Activated CD8-positive, alpha-beta memory T cell treated with anti-CD3 and anti-CD28 coated beads, Interleukin-2, amount 10 ng/mL, durations not matched to agents 7 days and 5 days (primary cell): ENCODE measurements around the gene KIF18B. TPM values are rescaled to one million over a fixed set of nuclear protein-coding genes. Genes with fewer than 3 reads are reported as not detected.
A peak's percentile ranks its signal among the peaks of the same experiment; 100 is the strongest.

Experiments
- ATAC-seq: fragments of 150-1000 bp; cut with Tn5 transposase; one replicate; pipeline ENCODE4 v1.10.0; 2021; ENCODE audit warnings: moderate library complexity
- CTCF ChIA-PET: fragments of 350-600 bp; sonication (Branson Sonifier 250); formaldehyde crosslinking; loops from one replicate; lab custom pipeline; 2021; ENCODE audit warnings: antibody characterized with exemption; lab: Charles Lee
- DNase-seq: peaks from one replicate; pipeline ENCODE4 v3.0.0-alpha.2; 2020
- H3K27ac Mint-ChIP-seq: one replicate; pipeline ENCODE4 v1.8.0; 2021; ENCODE audit warnings: mild to moderate bottlenecking, mixed read lengths
- H3K27me3 Mint-ChIP-seq: one replicate; pipeline ENCODE4 v1.8.0; 2021; ENCODE audit warnings: mixed read lengths
- H3K36me3 Mint-ChIP-seq: one replicate; pipeline ENCODE4 v1.8.0; 2021; ENCODE audit warnings: mild to moderate bottlenecking, mixed read lengths
- H3K4me1 Mint-ChIP-seq: one replicate; pipeline ENCODE4 v1.8.0; 2021; ENCODE audit warnings: mixed read lengths
- H3K4me3 Mint-ChIP-seq: one replicate; pipeline ENCODE4 v1.8.0; 2021; ENCODE audit warnings: mild to moderate bottlenecking, moderate library complexity, mixed read lengths
- H3K9me3 Mint-ChIP-seq: one replicate; pipeline ENCODE4 v1.8.0; 2022; ENCODE audit warnings: low read depth, mixed read lengths
- total RNA-seq, 2 experiments: library from RNA; stranded (reverse); gene quantifications; one replicate each; pipeline ENCODE4 v1.2.3, GENCODE V29; 2021

Gene KIF18B
- total RNA-seq, 2 experiments from 2014 or later, result 86.7 to 117 TPM

- Mint-ChIP-seq H3K4me3 (no peak overlapping the region), H3K27me3 (peaks cover 53% of the 10 kb centered on the region), H3K27ac (no peak overlapping the region), H3K36me3 (peaks cover 2% of the 10 kb centered on the region), H3K4me1 (no peaks in the 10 kb centered on the region), H3K9me3 (no peaks in the 10 kb centered on the region)
- ATAC-seq, result no peak
- CTCF ChIA-PET, result interaction anchor here (0.5 kb wide), 1 partner anchor 200 kb away, joined by 4 read pairs; no protein-coding TSS in a partner anchor
- no peak for DNase-seq
Measured at GRCh38 chr17:44978807-44979206, 31.2 kb upstream of the KIF18B start.

- no peak overlapping the region for H3K4me3 Mint-ChIP-seq
- H3K9me3 Mint-ChIP-seq, result no peaks in the 10 kb centered on the region
- DNase-seq (no peak), ATAC-seq (no peak)
- CTCF ChIA-PET, result interaction anchor here (2.0 kb wide), 1 partner anchor 43 kb away, joined by 4 read pairs; no protein-coding TSS in a partner anchor
- H3K4me1 Mint-ChIP-seq, result no peaks in the 10 kb centered on the region
- H3K27ac Mint-ChIP-seq, result no peak overlapping the region
- H3K36me3 Mint-ChIP-seq, result peaks cover 2% of the 10 kb centered on the region
- peaks cover 57% of the 10 kb centered on the region for H3K27me3 Mint-ChIP-seq
Measured at GRCh38 chr17:44977814-44978550, 30.4 kb upstream of the KIF18B start.

DNA sequence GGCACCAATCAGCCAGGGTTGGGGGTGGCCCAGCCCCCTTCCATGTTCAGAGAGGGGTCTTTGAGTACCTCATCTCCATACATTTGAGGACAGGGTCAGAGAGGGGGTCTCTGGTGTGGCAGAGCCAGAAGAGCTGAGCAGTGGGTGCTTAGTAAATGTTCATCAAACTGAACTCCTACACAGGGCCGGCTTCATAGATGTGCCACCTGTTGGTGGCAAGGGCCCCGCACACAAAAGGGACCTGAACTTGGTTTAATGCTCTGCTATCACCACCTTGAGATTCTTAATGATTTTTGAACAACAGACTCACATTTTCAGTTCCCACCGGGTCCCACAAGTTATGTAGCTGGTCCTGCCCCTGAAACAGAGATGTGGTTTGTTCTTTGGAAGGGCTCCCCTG is 29.5 kb upstream of the KIF18B start:
- Mint-ChIP-seq H3K4me3 (no peak overlapping the region), H3K9me3 (no peaks in the 10 kb centered on the region), H3K27ac (no peak overlapping the region), H3K36me3 (no peaks in the 10 kb centered on the region), H3K4me1 (peaks cover 3% of the 10 kb centered on the region), H3K27me3 (peaks cover 65% of the 10 kb centered on the region)
- ATAC-seq (no peak), DNase-seq (no peak)
- CTCF ChIA-PET, result interaction anchor here (1.5 to 2.0 kb wide), 2 partner anchors 10 to 44 kb away, joined by 3 to 4 read pairs; no protein-coding TSS in a partner anchor

GRCh38 chr17:44976206-44976605 is 28.6 kb upstream of the KIF18B start:
- CTCF ChIA-PET, result interaction anchor here (1.5 to 2.0 kb wide), 2 partner anchors 11 to 45 kb away, joined by 3 to 4 read pairs; no protein-coding TSS in a partner anchor
- no peaks in the 10 kb centered on the region for H3K9me3 Mint-ChIP-seq
- peaks cover 7% of the 10 kb centered on the region for H3K4me1 Mint-ChIP-seq
- H3K36me3 Mint-ChIP-seq, result no peaks in the 10 kb centered on the region
- ATAC-seq, result no peak
- no peak overlapping the region for H3K4me3 Mint-ChIP-seq
- H3K27ac Mint-ChIP-seq, result no peak overlapping the region
- peaks cover 71% of the 10 kb centered on the region for H3K27me3 Mint-ChIP-seq
- no peak for DNase-seq

DNA sequence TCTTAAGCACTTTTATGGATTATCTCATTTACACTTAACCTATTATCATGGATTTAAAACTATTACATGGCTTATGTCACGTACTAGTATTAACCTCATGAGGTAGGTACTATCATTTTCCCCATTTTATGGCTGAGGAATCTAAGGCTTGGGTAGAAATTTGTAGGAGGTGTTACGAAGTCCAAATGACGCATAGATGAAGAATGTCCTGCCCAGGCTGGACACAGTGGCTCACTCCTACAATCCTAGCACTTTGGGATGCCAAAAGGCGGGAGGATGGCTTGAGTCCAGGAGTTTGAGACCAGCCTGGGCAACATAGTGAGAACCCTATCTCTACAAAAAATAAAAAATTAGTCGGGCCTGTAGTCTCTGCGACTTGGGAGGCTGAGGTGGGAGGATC is 25.4 kb upstream of the KIF18B start:
- H3K9me3 Mint-ChIP-seq, result no peaks in the 10 kb centered on the region
- no peak for ATAC-seq
- DNase-seq, result no peak
- H3K27me3 Mint-ChIP-seq, result peaks cover 73% of the 10 kb centered on the region
- peaks cover 21% of the 10 kb centered on the region for H3K4me1 Mint-ChIP-seq
- H3K27ac Mint-ChIP-seq, result no peak overlapping the region
- no peak overlapping the region for H3K4me3 Mint-ChIP-seq
- CTCF ChIA-PET, result no interaction called here
- H3K36me3 Mint-ChIP-seq, result no peaks in the 10 kb centered on the region

GRCh38 chr17:44971776-44972483 is 24.4 kb upstream of the KIF18B start:
- peaks cover 21% of the 10 kb centered on the region for H3K4me1 Mint-ChIP-seq
- H3K9me3 Mint-ChIP-seq, result no peaks in the 10 kb centered on the region
- CTCF ChIA-PET, result interaction anchor here (0.7 to 1.3 kb wide), 3 partner anchors 18 to 127 kb away, joined by 3 to 5 read pairs (median 3); no protein-coding TSS in a partner anchor
- no peak overlapping the region for H3K4me3 Mint-ChIP-seq
- ATAC-seq (peak; percentile 11), DNase-seq (peak; percentile 63)
- H3K36me3 Mint-ChIP-seq, result no peaks in the 10 kb centered on the region
- H3K27me3 Mint-ChIP-seq, result peaks cover 73% of the 10 kb centered on the region
- no peak overlapping the region for H3K27ac Mint-ChIP-seq

DNA sequence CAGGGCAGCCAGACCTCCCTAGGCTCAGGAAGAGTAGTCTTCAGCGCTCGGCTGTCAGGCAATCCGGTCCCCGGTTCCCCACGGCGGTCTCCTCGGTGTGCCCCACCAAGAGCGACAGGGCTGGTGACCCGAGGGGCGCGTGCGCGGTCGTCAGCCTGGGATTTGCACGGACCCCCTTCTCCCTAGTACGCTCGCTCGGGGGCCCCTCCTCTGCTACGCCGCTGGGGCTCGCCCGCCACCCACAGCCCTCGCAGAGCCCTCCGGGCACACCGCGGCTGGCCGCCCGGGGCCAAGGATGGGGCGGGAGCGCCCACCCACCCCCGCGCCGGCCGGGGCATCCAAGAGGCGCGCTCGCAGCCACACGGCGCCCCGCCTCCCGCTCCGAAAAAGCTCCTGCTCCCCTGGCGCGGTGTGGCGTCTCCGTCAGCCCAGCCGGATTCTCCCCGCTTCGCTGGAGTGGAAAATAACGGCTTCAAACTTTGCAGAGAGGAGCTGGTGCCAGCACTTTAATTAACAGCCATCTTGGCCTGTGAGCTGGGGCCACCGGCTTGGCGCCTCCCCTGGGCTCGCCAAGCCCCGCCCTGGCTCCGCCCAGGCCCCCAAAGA is 22.7 kb upstream of the KIF18B start:
- peaks cover 21% of the 10 kb centered on the region for H3K4me1 Mint-ChIP-seq
- H3K9me3 Mint-ChIP-seq, result no peaks in the 10 kb centered on the region
- DNase-seq (no peak), ATAC-seq (no peak)
- peaks cover 78% of the 10 kb centered on the region for H3K27me3 Mint-ChIP-seq
- H3K4me3 Mint-ChIP-seq, result peak overlapping the region; percentile 32
- H3K27ac Mint-ChIP-seq, result no peak overlapping the region
- H3K36me3 Mint-ChIP-seq, result no peaks in the 10 kb centered on the region
- CTCF ChIA-PET, result interaction anchor here (0.9 to 2.8 kb wide), 6 partner anchors 13 to 165 kb away, joined by 3 to 8 read pairs (median 4); partner anchors contain the start of gene ACBD4

- H3K4me3 Mint-ChIP-seq, result no peak overlapping the region
- H3K27ac Mint-ChIP-seq, result no peak overlapping the region
- H3K27me3 Mint-ChIP-seq, result peaks cover 80% of the 10 kb centered on the region
- H3K4me1 Mint-ChIP-seq, result peaks cover 21% of the 10 kb centered on the region
- H3K9me3 Mint-ChIP-seq, result no peaks in the 10 kb centered on the region
- CTCF ChIA-PET, result interaction anchor here (0.8 to 2.8 kb wide), 7 partner anchors 15 to 166 kb away, joined by 3 to 8 read pairs (median 4); partner anchors contain the start of gene ACBD4
- H3K36me3 Mint-ChIP-seq, result no peaks in the 10 kb centered on the region
- no peak for DNase-seq
- no peak for ATAC-seq
Measured at GRCh38 chr17:44969144-44969780, 21.7 kb upstream of the KIF18B start.

DNA sequence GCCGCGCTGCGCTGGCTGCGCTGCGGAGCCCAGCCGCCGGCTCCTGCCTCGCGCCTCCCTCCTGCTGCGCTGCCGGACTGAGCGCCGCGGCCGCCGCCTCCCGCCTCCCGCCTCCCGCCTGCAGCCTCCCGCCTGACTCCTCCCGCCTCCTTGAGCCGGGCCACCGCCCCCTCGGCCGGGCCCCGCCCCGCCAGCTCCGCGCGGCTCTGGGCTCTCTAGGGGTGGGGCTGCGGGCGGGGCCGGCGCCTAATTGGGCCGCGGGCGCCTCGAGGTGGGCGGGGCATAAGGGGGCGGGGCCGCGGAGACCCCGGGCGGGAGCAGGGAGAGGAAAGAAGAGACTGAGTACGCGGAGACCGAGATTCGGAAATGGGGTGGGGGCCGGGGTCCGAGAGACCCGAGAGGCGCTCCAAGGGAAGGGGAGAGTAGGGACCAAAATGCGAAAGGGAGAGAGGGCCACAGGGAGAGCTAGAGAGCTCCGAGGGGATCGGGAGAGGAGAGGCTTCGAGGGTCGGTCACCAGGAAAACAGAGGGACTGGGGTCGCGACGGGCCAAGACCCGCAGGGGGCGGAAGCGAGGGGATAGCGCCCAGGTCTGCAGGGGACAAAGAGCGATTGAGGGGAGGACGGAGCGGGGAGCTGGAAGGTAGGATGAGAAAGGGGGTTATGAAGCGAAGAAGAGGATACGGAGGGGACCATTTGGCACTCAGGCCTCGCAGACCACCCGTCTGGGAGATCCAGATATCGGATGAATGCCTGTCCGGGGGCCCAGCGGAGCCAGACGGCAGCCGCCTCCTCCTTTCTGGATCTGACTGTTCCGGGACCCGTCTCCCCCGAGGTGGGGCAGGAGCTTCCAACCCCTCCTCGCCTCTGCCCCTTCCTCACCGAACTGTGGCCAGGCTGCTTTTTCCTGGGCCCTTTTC is 20.9 kb upstream of the KIF18B start, which contains the start of gene C1QL1:
Gene C1QL1, minus strand, starts transcription at position 79 of the 919 bp plus-strand sequence. CDS start 255 bp downstream, outside the sequence.
- CTCF ChIA-PET, result interaction anchor here (0.6 to 2.8 kb wide), 6 partner anchors 14 to 789 kb away, joined by 3 to 8 read pairs (median 4); partner anchors contain the start of gene ACBD4
- Mint-ChIP-seq H3K27me3 (peaks cover 82% of the 10 kb centered on the region), H3K4me1 (peaks cover 21% of the 10 kb centered on the region), H3K36me3 (no peaks in the 10 kb centered on the region), H3K4me3 (peak within 1 kb of the TSS; percentile 58), H3K9me3 (no peaks in the 10 kb centered on the region), H3K27ac (no peak within 1 kb of the TSS)
- ATAC-seq (peak; percentile 97), DNase-seq (peak; percentile 90)

DNA sequence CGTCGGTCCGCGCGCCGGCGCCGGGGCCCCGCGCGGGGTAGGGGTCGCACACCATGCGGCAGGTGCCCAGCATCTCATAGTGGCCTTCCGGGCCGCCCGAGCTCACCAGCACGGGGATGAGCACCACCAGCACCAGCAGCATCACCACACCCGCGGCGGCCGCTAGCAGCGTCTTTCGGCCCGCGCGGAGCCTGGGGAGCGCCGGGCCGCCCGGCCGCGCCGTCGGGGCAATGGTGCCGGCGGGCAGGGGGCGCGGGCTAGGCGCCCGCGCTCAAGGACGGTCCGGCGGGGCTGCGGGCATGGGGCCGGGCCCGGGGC is 20.3 kb upstream of the KIF18B start:
- peaks cover 21% of the 10 kb centered on the region for H3K4me1 Mint-ChIP-seq
- H3K27me3 Mint-ChIP-seq, result peaks cover 84% of the 10 kb centered on the region
- ATAC-seq (no peak), DNase-seq (no peak)
- H3K27ac Mint-ChIP-seq, result no peak overlapping the region
- CTCF ChIA-PET, result interaction anchor here (0.6 to 2.8 kb wide), 5 partner anchors 14 to 789 kb away, joined by 3 to 8 read pairs (median 4); partner anchors contain the start of gene ACBD4
- no peak overlapping the region for H3K4me3 Mint-ChIP-seq
- H3K36me3 Mint-ChIP-seq, result no peaks in the 10 kb centered on the region
- H3K9me3 Mint-ChIP-seq, result no peaks in the 10 kb centered on the region

- H3K4me3 Mint-ChIP-seq, result no peak overlapping the region
- DNase-seq, result no peak
- H3K4me1 Mint-ChIP-seq, result peaks cover 20% of the 10 kb centered on the region
- no peak overlapping the region for H3K27ac Mint-ChIP-seq
- H3K27me3 Mint-ChIP-seq, result peaks cover 83% of the 10 kb centered on the region
- H3K9me3 Mint-ChIP-seq, result no peaks in the 10 kb centered on the region
- peak; percentile 2 for ATAC-seq
- no peaks in the 10 kb centered on the region for H3K36me3 Mint-ChIP-seq
- CTCF ChIA-PET, result interaction anchor here (2.8 kb wide), 1 partner anchor 54 kb away, joined by 8 read pairs; no protein-coding TSS in a partner anchor
Measured at GRCh38 chr17:44967026-44967906, 19.7 kb upstream of the KIF18B start.
